Testis (tissue), 3 donors: ENCODE measurements around the gene ENTHD1. TPM values are rescaled to one million over a fixed set of nuclear protein-coding genes. Genes with fewer than 3 reads are reported as not detected.

Experiments
- DNase-seq: peaks from one replicate; pipeline ENCODE4 v3.0.0-alpha.2; 2019
- H3K27ac ChIP-seq, 2 donors: fragments of 200-600 bp; sonication (generic); one replicate each; pipeline ENCODE4 v1.5.1; 2019
- H3K27me3 ChIP-seq: fragments of 200-600 bp; sonication (generic); one replicate; pipeline ENCODE4 v1.5.1; 2019
- H3K36me3 ChIP-seq: fragments of 200-600 bp; sonication (generic); one replicate; pipeline ENCODE4 v1.5.1; 2017; ENCODE audit warnings: low read depth; ENCODE audit errors: missing control alignments
- H3K4me1 ChIP-seq: fragments of 200-600 bp; sonication (generic); one replicate; pipeline ENCODE4 v1.5.1; 2019
- H3K4me3 ChIP-seq, 2 donors: fragments of 200-600 bp; sonication (generic); one replicate each; pipeline ENCODE4 v1.5.1; 2017 to 2019
- H3K9me3 ChIP-seq: fragments of 200-600 bp; sonication (generic); one replicate; pipeline ENCODE4 v1.5.1; 2017
- POLR2A ChIP-seq: fragments of 450-650 bp; IDR thresholded peaks from one replicate; pipeline ENCODE4 v1.6.1; 2017; ENCODE audit warnings: antibody characterized with exemption, mild to moderate bottlenecking, moderate library complexity
- WGBS, 2 donors: methylation state at CpG; one replicate each; pipeline ENCODE4 v1.1.5; 2018; 5-methylcytosine and 5-hydroxymethylcytosine counted together
- intact Hi-C: fragments of 100-400 bp; cut with DNase I; formaldehyde crosslinking; loops from one replicate; pipeline ENCODE4 v1.15.1; 2023; ENCODE audit warnings: low total_unique reads
- polyA plus RNA-seq: library from polyadenylated mRNA; stranded (reverse); fragments of 350-450 nt; fragmentation: Illumina TruSeq; extraction: RNeasy Lipid Tissue Mini Kit (QIAGEN cat#74804); gene quantifications from one replicate; pipeline ENCODE4 v1.2.3, GENCODE V29; 2014; ENCODE audit warnings: low read depth, low replicate concordance; ENCODE audit not compliant: insufficient read depth
- total RNA-seq, 2 donors: library from RNA; depleted of rRNA; stranded (reverse); fragments of >200 nt; gene quantifications; one replicate each; pipeline ENCODE4 v1.2.3, GENCODE V29; 2016
- TF ChIP-seq, protein P1 (sequence below), 3 experiments: fragments of 450-650 bp in 2 of 3; fragments of 200-600 bp in 1 of 3; sonication (generic) in 1 of 3; IDR thresholded peaks; one replicate each; pipeline ENCODE4 v1.5.1; 2016 to 2019; ENCODE audit warnings: antibody characterized with exemption in 3 of 3, mild to moderate bottlenecking in 2 of 3, moderate library complexity in 1 of 3

ENTHD1 gene
- total and polyA plus RNA-seq, 3 donors from 2014 or later = 10.9 to 21.1 (median 12.0) TPM

DNA sequence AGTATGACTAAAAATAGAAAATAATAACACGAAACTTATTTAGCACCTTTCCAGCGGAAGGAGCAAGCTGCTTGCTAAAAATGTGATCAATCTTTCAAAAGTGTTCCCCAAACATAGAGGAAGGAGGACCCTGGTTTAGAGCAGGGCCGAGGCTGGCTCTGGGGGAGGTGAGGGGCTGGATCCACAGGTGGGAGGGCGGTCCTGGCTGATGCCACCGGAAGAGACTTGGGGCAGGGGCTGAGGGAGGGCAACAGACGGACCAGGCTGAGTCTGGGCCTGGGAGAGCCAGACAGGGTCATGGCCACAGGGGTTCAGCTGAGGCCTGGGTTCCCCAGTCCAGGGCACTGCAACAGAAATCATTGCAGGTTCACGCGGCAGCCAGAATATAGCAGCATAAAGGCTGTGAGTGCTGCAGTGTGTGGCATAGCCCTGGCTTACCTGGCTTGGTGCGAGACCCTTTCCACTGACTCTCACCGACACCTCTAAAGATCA is 179.7 kb downstream of the ENTHD1 start:
- TF ChIP-seq POLR2A = no peak
- TF ChIP-seq, protein P1, sequence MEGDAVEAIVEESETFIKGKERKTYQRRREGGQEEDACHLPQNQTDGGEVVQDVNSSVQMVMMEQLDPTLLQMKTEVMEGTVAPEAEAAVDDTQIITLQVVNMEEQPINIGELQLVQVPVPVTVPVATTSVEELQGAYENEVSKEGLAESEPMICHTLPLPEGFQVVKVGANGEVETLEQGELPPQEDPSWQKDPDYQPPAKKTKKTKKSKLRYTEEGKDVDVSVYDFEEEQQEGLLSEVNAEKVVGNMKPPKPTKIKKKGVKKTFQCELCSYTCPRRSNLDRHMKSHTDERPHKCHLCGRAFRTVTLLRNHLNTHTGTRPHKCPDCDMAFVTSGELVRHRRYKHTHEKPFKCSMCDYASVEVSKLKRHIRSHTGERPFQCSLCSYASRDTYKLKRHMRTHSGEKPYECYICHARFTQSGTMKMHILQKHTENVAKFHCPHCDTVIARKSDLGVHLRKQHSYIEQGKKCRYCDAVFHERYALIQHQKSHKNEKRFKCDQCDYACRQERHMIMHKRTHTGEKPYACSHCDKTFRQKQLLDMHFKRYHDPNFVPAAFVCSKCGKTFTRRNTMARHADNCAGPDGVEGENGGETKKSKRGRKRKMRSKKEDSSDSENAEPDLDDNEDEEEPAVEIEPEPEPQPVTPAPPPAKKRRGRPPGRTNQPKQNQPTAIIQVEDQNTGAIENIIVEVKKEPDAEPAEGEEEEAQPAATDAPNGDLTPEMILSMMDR (IDR thresholded peaks at IDR 0.05) = no peak
- no peak overlapping the region for H3K4me3 ChIP-seq
- no peaks in the 10 kb centered on the region for H3K9me3 ChIP-seq
- no peak for DNase-seq
- H3K36me3 ChIP-seq = no peaks in the 10 kb centered on the region
- H3K4me1 ChIP-seq = peaks cover 14% of the 10 kb centered on the region
- WGBS, 2 donors = 40 to 70% methylated on average over 6 to 10 of the region's 10 CpGs
- no peaks in the 10 kb centered on the region for H3K27me3 ChIP-seq
- intact Hi-C loops = no loop called here
- no peak overlapping the region for H3K27ac ChIP-seq

DNA sequence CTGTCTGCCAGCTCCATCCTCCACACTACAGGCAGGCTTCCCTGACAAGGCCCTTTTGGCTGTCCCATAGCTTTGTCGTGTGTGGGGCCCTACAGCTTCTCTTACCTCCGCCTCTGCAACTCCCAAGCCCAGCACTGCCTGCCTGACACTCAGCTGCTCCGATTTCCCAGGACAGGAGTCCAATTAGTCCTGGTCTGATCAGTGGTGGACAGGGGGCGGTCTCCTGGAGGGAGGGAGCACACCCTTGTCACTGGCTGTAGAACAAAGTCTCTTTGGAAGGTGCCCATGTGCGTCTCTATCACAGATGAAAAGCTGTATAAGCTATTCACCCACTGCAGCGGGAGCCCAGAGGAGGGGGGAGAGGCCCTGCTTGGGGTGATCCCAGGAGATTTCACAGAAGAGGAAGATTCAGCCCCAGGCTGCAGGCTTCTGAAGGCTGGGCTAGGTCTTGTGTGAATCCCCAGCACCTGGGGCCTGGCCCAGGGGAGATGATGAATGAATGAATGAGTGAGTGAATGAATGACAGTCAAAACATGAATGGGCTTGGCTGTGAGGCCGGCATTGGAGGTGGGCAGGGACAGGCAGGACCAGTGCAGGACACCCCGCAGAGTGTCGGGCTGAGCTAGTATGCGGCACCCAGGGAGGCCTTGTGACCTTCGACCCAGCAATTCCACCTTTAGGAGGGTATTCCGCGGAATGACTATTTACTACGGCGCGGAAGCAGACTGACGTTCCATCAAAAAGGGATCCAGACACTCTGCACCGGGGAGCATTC is 180.6 kb downstream of the ENTHD1 start:
- H3K36me3 ChIP-seq = no peaks in the 10 kb centered on the region
- H3K9me3 ChIP-seq = no peaks in the 10 kb centered on the region
- WGBS, 2 donors = 55 to 68% methylated on average over 18 of the region's 18 CpGs
- H3K4me1 ChIP-seq = peaks cover 14% of the 10 kb centered on the region
- H3K4me3 ChIP-seq = no peak overlapping the region
- DNase-seq = no peak
- H3K27ac ChIP-seq = no peak overlapping the region
- no peaks in the 10 kb centered on the region for H3K27me3 ChIP-seq
- no peak for TF ChIP-seq POLR2A
- TF ChIP-seq, protein P1 (IDR thresholded peaks at IDR 0.05) = no peak
- intact Hi-C loops = no loop called here

DNA sequence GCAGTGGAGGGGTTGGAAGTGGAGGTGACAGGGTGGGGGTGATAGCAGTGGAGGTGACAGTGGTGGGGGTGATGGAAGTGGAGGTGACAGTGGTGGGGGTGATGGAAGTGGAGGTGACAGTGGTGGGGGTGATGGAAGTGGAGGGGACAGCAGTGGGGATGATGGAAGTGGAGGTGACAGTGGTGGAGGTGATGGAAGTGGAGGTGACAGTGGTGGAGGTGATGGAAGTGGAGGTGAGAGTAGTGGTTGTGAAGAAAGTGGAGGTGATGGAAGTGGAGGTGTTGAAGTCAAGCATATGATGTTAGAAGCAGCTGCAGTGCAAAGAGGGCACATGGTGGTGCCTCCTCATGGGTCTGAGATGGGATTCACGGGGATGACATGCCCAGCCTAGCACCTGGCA is 181.5 kb downstream of the ENTHD1 start:
- intact Hi-C loops = no loop called here
- Histone ChIP-seq H3K27me3 (no peaks in the 10 kb centered on the region), H3K4me1 (peaks cover 14% of the 10 kb centered on the region), H3K27ac (no peak overlapping the region), H3K9me3 (no peaks in the 10 kb centered on the region), H3K4me3 (no peak overlapping the region), H3K36me3 (no peaks in the 10 kb centered on the region)
- TF ChIP-seq POLR2A = no peak
- TF ChIP-seq, protein P1 (IDR thresholded peaks at IDR 0.05) = no peak
- 70 to 93% methylated on average over 1 of the region's 1 CpG for WGBS, 2 donors
- DNase-seq = no peak

DNA sequence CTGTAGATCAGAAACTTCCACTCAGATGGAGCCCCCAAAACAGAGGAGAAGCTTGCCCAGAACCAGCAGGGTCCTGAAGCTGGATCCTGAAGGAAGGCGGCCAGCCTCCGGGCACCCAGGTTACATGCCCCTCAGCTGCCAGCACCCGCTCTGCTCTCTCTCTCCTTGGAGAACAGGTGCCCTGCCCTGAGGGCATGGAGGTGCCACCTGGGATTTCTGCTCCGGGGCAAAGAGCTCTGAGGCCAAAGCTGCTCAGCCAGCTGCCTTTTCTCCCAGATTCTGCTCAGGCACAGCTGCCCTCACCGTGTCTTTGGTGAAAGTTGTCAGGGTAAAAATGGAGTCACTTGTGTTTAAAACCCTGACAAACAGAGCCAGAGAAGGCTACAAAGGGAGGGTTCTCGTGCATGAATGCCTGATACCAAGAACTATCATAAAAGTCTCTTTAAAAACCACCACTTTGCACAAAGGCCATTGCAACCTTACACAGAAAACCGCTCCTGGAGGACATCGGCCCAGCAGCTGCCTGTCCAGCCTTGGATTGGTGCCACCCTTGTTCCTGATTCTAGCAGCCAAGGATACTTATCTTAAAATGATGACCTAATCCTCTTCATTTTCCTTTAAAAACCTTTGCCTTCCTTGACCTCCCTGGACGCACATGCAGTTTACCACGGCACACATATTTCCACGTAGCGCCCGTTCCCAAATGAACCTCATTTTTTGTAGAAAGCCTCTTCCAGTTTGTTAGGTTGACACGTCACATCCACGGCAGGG is 183.0 kb downstream of the ENTHD1 start:
- TF ChIP-seq, protein P1 (IDR thresholded peaks at IDR 0.05) = no peak
- TF ChIP-seq POLR2A = no peak
- no peak overlapping the region for H3K27ac ChIP-seq
- DNase-seq = peak; percentile 84
- peaks cover 14% of the 10 kb centered on the region for H3K4me1 ChIP-seq
- no peaks in the 10 kb centered on the region for H3K9me3 ChIP-seq
- 43 to 55% methylated on average over 12 to 15 of the region's 15 CpGs for WGBS, 2 donors
- no peaks in the 10 kb centered on the region for H3K27me3 ChIP-seq
- no peak overlapping the region for H3K4me3 ChIP-seq
- intact Hi-C loops = no loop called here
- no peaks in the 10 kb centered on the region for H3K36me3 ChIP-seq
